H1 (cell line): Measurements from ENCODE around the gene MAP6. TPM values are rescaled to one million over a fixed set of nuclear protein-coding genes. Genes with fewer than 3 reads are reported as not detected.

Experiments used
- CBX8 ChIP-seq: fragments of 300-800, 300-1000 bp; sonication (generic); IDR thresholded peaks from 2 replicates; pipeline ENCODE4 v1.7.1; 2016; ENCODE audit warnings: low read depth, low read length, borderline replicate concordance
- RAD21 ChIP-seq, 2 experiments: IDR thresholded peaks in 1 of 2; conservative IDR thresholded peaks in 1 of 2; 2 replicates each; pipeline ENCODE4 v1.6.1; 2011; ENCODE audit warnings: low read depth in 2 of 2, low read length in 2 of 2, improper control_type of control experiment in 1 of 2, inconsistent platforms in 1 of 2, mild to moderate bottlenecking in 1 of 2, moderate library complexity in 1 of 2
- polyA plus RNA-seq, 7 experiments: library from polyadenylated mRNA; depleted of rRNA in 3 of 7; stranded (reverse) in 5 of 7; unstranded in 2 of 7; fragments of >200 nt in 5 of 7; fragments of 200-250 nt in 2 of 7; gene quantifications; 1 replicate in 5 of 7; 2 replicates in 1 of 7; 4 replicates in 1 of 7; pipeline versions ENCODE4 v1.2.1 to v1.2.3, GENCODE V29; 2011 to 2013; ENCODE audit warnings: missing spikeins in 2 of 7, mixed read lengths in 2 of 7
- total RNA-seq: library from RNA; stranded (reverse); fragmentation: NEBNext Ultra II Directional; extraction: Animal tissue kit (Norgen Biotek cat#: 25700); gene quantifications from 2 replicates; pipeline ENCODE4 v1.2.1, GENCODE V29; 2021

MAP6 gene
- total and polyA plus RNA-seq, 2 of the 8 experiments (the other 6 are each of a cell fraction or from before 2014, with no cell fraction given) = 0.54 to 0.89 TPM

- TF ChIP-seq RAD21 (IDR thresholded peaks at IDR 0.05 in 1 of 2, conservative IDR thresholded peaks at IDR 0.05 in 1 of 2; ENCODE audit: low read depth in 2 of 2, low read length in 2 of 2) = no peak
- TF ChIP-seq CBX8 = no peak
Measured at GRCh38 chr11:75586395-75586794, 82.4 kb downstream of the MAP6 start (continued).
